Umbilical cord (tissue), 2 donors: ENCODE measurements around the gene CLASP1. TPM values are rescaled to one million over a fixed set of nuclear protein-coding genes. Genes with fewer than 3 reads are reported as not detected.
"Not testable (repeated sequence)": the region's sequence is repeated elsewhere in the genome, so short reads cannot be mapped to it uniquely, and the experiment has no call there.

ENCODE experiments used
- DNase-seq: peaks from one replicate; pipeline ENCODE4 v3.0.0-alpha.2; 2015; ENCODE audit warnings: low spot score
- total RNA-seq: library from RNA; depleted of rRNA; stranded (reverse); fragments of >200 nt; gene quantifications from one replicate; pipeline ENCODE4 v1.2.3, GENCODE V29; 2014; ENCODE audit warnings: low replicate concordance; ENCODE audit not compliant: insufficient read depth

Gene CLASP1
- total RNA-seq, 1 donor from 2014 or later = 38.8 TPM

GRCh38 chr2:121505005-121505404, 144.3 kb downstream of the CLASP1 start:
- peak; percentile 16 for DNase-seq

GRCh38 chr2:121504316-121504715, 144.9 kb downstream of the CLASP1 start:
- DNase-seq = no peak

DNA sequence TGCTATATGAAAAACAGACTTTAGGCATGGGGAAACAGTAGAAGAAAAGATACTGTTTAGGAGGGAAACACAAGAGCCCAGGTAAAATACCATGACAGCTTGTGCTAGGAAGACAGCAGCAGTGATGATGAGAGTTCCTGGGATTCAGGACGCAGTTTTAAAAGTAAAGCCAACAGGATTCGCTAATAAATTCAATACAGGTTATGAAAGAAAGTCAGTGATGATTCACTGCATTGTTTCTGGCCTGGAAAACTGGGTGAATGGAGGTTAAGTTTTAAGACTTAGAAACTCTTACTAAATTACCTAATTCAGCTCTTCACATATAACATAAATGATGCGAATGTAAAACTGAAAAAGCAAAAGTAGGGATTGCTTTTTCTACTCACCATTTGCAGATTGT, 146.5 kb downstream of the CLASP1 start:
- no peak for DNase-seq

DNA sequence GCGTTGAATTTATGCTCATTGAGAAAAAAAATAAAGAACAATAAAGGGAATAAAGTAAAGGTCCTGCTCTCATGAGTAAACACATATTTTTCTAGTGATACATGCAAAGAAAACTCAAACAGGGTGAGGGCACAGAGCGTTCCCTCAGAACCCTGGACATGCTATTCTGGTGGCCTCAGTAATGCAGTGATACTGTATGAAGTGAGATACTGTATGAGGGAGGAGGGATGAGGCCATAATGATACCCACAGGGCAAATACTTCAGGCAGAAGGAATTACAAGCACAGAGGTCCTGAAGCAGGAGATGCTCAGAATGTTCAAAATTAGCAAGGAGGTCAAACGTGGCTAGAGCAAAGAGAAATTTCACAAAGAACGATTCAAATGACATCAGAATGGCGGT, 147.0 kb downstream of the CLASP1 start:
- DNase-seq = no peak

- no peak for DNase-seq
These were observed 147.7 kb downstream of the CLASP1 start for GRCh38 chr2:121501554-121501953.

GRCh38 chr2:121501031-121501430, 148.2 kb downstream of the CLASP1 start:
- DNase-seq = no peak

DNA sequence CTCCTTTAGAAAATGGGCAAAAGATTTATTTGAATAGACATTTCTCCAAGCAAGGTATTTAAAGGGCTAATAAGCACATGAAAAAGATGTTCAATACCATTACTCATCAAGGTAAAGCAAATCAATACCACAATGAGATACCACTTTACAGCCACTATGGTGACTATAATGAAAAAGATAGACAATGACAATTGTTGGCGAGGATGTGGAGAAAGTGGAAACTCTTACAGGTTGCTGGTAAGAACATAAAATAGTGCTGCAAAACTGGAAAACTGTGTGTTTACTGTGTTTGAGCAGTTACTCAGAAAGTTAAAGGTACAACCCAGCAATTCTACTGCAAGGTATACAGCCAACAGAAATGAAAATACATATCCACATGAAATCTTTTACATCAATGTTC, 150.5 kb downstream of the CLASP1 start:
- no peak for DNase-seq

- DNase-seq = no peak
These were observed 156.9 kb downstream of the CLASP1 start for GRCh38 chr2:121492409-121492808.

- no peak for DNase-seq
These were observed 157.7 kb downstream of the CLASP1 start for GRCh38 chr2:121491518-121491917.

DNA sequence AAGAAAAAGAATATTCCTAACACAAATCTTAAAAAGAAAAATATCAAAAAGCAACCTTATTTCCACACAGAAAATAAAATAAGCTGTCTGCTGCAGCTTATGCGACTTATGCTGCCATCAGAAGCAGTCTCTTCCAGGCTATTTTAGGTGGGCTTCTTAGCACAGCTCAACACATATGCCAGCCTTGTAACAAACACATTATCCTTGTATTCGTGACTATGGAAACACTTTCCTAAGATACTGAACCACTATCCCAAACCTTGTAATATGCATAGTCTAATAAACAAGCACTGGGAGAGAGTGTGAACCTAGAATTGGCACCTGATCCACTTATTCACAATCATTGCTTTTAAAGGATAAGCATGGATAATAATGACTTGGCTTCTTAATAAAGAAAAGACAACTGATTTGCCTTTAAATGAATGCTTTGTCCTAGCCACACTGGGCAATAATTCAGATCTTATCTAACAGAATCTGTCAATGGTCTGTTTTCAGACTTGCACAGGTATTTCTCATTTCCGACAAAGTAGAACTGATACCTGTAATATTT, 158.6 kb downstream of the CLASP1 start:
- no peak for DNase-seq

GRCh38 chr2:121489911-121490583, 159.2 kb downstream of the CLASP1 start:
- no peak for DNase-seq

GRCh38 chr2:121489284-121489683, 160.0 kb downstream of the CLASP1 start:
- no peak for DNase-seq

- DNase-seq = no peak
These were observed 163.0 kb downstream of the CLASP1 start for GRCh38 chr2:121486191-121486790.

GRCh38 chr2:121485039-121485438, 164.2 kb downstream of the CLASP1 start:
- DNase-seq = no peak

GRCh38 chr2:121483846-121484245, 165.4 kb downstream of the CLASP1 start:
- DNase-seq = no peak

GRCh38 chr2:121483021-121483420, 166.2 kb downstream of the CLASP1 start:
- no peak for DNase-seq

- DNase-seq = peak; percentile 98
These were observed 168.4 kb downstream of the CLASP1 start for GRCh38 chr2:121480826-121481225.

- DNase-seq = peak; percentile 49
These were observed 169.3 kb downstream of the CLASP1 start for GRCh38 chr2:121479882-121480522.

DNA sequence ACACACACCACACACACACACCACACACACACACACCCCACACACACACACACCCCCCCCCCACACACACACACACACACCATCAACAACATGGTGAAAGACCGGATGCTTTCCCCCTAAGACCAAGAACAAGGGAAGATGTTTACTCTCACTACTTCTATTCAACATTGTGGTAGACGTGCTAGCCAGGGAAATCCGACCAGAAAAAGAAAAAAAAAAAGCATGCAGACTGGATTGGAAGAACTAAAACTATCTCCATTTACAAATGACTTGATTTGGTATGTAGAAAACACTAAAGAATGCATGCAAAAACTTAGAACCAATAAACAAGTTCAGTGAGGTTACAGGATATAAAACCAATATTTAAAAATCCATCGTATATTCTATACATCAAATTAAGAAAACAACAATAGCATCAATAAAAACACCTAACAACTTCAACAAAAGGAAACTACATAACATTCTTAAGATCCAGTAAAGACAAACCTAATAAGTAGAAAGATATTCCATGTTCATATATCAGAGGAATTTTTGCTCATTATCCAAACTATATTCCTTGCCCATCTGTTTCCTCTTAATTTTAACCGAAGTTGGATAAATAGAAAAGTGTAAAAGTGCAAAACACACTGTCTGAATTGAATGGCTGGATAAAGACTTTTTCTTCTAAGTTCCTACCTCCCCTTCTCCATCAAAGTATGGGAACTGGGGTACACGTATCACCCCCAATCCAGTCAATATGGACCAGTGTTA, 170.1 kb downstream of the CLASP1 start:
- no peak for DNase-seq

DNA sequence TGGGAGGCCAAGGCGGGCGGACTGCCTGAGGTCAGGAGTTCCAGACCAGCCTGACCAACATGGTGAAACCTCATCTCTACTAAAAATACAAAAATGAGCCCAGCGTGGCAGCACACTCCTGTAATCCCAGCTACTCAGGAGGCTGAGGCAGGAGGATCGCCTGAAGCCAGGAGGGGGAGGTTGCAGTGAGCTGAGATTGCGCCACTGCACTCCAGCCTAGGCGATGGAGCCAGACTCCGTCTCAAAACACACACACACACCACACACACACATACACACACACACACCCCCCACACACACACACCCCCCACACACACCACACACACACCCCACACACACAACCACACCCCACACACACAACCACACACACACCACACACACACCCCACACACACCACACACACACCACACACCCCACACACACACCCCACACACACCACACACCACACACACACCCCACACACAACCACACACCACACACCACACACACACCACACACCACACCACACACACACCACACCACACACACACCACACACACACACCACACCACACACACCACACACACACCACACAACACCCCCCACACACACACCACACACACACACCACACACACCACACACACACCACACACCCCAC, 170.8 kb downstream of the CLASP1 start:
- DNase-seq = not testable (repeated sequence)

DNA sequence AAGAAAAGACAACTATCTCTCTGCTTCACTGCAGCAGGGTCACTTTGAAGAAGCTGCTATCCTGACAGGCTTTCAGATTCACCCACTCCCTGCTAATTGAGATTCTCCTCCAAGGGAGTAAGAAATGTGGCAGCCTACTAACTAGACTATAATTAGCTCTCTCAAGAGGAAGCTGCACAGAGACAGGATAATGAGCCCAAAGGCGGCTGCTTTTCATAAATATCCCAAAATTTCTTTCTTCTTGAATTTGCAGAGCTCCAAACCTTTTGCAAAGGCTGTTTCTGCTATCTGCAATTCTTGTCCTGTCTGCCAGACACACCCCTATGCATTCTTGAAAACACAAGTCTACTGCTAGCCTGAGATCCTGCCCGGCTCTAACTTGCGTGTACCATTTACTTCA, 172.6 kb downstream of the CLASP1 start:
- no peak for DNase-seq
